Astrocyte (in vitro differentiated cells and primary cell): Measurements from ENCODE around the gene CBX6. TPM values are rescaled to one million over a fixed set of nuclear protein-coding genes. Genes with fewer than 3 reads are reported as not detected.

Source experiments
- DNase-seq: peaks from one replicate; pipeline ENCODE4 v3.0.0-alpha.2; 2010; ENCODE audit warnings: low read depth
- FAIRE-seq: peaks from 2 replicates; lab custom pipeline; 2011; peaks lifted over from hg19 to GRCh38; lab: Jason Lieb, UNC
- H2AFZ ChIP-seq: 2 replicates; pipeline ENCODE4 v1.6.0; 2012; ENCODE audit warnings: low read depth, low read length, inconsistent platforms
- H3K27ac ChIP-seq: 2 replicates; pipeline ENCODE4 v1.5.1; 2011; ENCODE audit warnings: low read depth, low read length, inconsistent platforms
- H3K27me3 ChIP-seq: 2 replicates; pipeline ENCODE4 v1.6.0; 2011; ENCODE audit warnings: low read length, inconsistent platforms; ENCODE audit not compliant: insufficient read depth
- H3K36me3 ChIP-seq: 2 replicates; pipeline ENCODE4 v1.5.1; 2011; ENCODE audit warnings: low read length, inconsistent platforms; ENCODE audit not compliant: insufficient read depth
- H3K4me1 ChIP-seq: 2 replicates; pipeline ENCODE4 v1.5.1; 2011; ENCODE audit warnings: low read length, inconsistent platforms; ENCODE audit not compliant: insufficient read depth
- H3K4me2 ChIP-seq: 2 replicates; pipeline ENCODE4 v1.6.0; 2012; ENCODE audit warnings: low read length, inconsistent platforms
- H3K4me3 ChIP-seq: 2 replicates; pipeline ENCODE4 v1.5.1; 2011; ENCODE audit warnings: low read depth, mild to moderate bottlenecking, low read length, inconsistent platforms; ENCODE audit not compliant: insufficient read depth
- H3K79me2 ChIP-seq: 2 replicates; pipeline ENCODE4 v1.6.0; 2012; ENCODE audit warnings: mild to moderate bottlenecking, low read length, inconsistent platforms; ENCODE audit not compliant: insufficient read depth
- H3K9ac ChIP-seq: 2 replicates; pipeline ENCODE4 v1.6.0; 2012; ENCODE audit warnings: mild to moderate bottlenecking, low read length, inconsistent platforms
- H3K9me3 ChIP-seq: 2 replicates; pipeline ENCODE4 v1.5.1; 2012; ENCODE audit warnings: low read depth, mild to moderate bottlenecking, low read length, inconsistent platforms; ENCODE audit not compliant: insufficient read depth
- H4K20me1 ChIP-seq: 2 replicates; pipeline ENCODE4 v1.6.0; 2012; ENCODE audit warnings: low read length, inconsistent platforms; ENCODE audit not compliant: insufficient read depth
- H3K27ac Mint-ChIP-seq: one replicate; pipeline ENCODE4 v1.8.0; 2021; ENCODE audit warnings: mild to moderate bottlenecking, mixed read lengths; ENCODE audit not compliant: unreplicated experiment
- H3K27me3 Mint-ChIP-seq: one replicate; pipeline ENCODE4 v1.8.0; 2021; ENCODE audit warnings: low read depth, mixed read lengths; ENCODE audit not compliant: unreplicated experiment
- H3K36me3 Mint-ChIP-seq: one replicate; pipeline ENCODE4 v1.8.0; 2021; ENCODE audit warnings: low read depth, mixed read lengths; ENCODE audit not compliant: unreplicated experiment
- H3K4me1 Mint-ChIP-seq: one replicate; pipeline ENCODE4 v1.8.0; 2021; ENCODE audit warnings: low read depth, mixed read lengths; ENCODE audit not compliant: unreplicated experiment
- H3K4me3 Mint-ChIP-seq: one replicate; pipeline ENCODE4 v1.8.0; 2021; ENCODE audit warnings: mild to moderate bottlenecking, moderate library complexity, mixed read lengths; ENCODE audit not compliant: unreplicated experiment
- H3K9me3 Mint-ChIP-seq: one replicate; pipeline ENCODE4 v1.8.0; 2021; ENCODE audit warnings: mild to moderate bottlenecking, mixed read lengths; ENCODE audit not compliant: unreplicated experiment
- EZH2 ChIP-seq: IDR thresholded peaks from 2 replicates; pipeline ENCODE4 v1.6.1; 2012; ENCODE audit warnings: mild to moderate bottlenecking, low read length, inconsistent platforms; ENCODE audit not compliant: insufficient read depth
- total RNA-seq: library from RNA; stranded (reverse); gene quantifications from 2 replicates; pipeline ENCODE4 v1.2.1, GENCODE V29; 2021
- TF ChIP-seq, protein P1 (sequence below): IDR thresholded peaks from 2 replicates; pipeline ENCODE4 v1.5.1; 2011; ENCODE audit warnings: low read depth, mild to moderate bottlenecking, inconsistent platforms, low read length, moderate library complexity; ENCODE audit not compliant: insufficient read depth

Gene CBX6
- total RNA-seq, 1 donor from 2014 or later, result 34.9 TPM

GRCh38 chr22:38879108-38879729 is 7.2 kb upstream of the CBX6 start:
- no peak overlapping the region for H3K4me3 Mint-ChIP-seq
- H3K79me2 ChIP-seq, result no peaks in the 10 kb centered on the region
- TF ChIP-seq EZH2, result no peak
- TF ChIP-seq, protein P1, sequence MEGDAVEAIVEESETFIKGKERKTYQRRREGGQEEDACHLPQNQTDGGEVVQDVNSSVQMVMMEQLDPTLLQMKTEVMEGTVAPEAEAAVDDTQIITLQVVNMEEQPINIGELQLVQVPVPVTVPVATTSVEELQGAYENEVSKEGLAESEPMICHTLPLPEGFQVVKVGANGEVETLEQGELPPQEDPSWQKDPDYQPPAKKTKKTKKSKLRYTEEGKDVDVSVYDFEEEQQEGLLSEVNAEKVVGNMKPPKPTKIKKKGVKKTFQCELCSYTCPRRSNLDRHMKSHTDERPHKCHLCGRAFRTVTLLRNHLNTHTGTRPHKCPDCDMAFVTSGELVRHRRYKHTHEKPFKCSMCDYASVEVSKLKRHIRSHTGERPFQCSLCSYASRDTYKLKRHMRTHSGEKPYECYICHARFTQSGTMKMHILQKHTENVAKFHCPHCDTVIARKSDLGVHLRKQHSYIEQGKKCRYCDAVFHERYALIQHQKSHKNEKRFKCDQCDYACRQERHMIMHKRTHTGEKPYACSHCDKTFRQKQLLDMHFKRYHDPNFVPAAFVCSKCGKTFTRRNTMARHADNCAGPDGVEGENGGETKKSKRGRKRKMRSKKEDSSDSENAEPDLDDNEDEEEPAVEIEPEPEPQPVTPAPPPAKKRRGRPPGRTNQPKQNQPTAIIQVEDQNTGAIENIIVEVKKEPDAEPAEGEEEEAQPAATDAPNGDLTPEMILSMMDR, result no peak
- no peak overlapping the region for H3K4me3 ChIP-seq
- H3K4me1 Mint-ChIP-seq, result peaks cover 4% of the 10 kb centered on the region
- peaks cover 1% of the 10 kb centered on the region for H3K9me3 Mint-ChIP-seq
- H3K4me2 ChIP-seq, result no peak overlapping the region
- H2AFZ ChIP-seq, result no peak overlapping the region
- peaks cover 34% of the 10 kb centered on the region for H3K27me3 Mint-ChIP-seq
- DNase-seq (no peak), FAIRE-seq (no peak)
- no peaks in the 10 kb centered on the region for H4K20me1 ChIP-seq
- peaks cover 1% of the 10 kb centered on the region for H3K36me3 Mint-ChIP-seq
- H3K27me3 ChIP-seq, result peaks cover 10% of the 10 kb centered on the region
- H3K4me1 ChIP-seq, result peaks cover 9% of the 10 kb centered on the region
- H3K9me3 ChIP-seq, result peaks cover 4% of the 10 kb centered on the region
- no peak overlapping the region for H3K9ac ChIP-seq
- no peaks in the 10 kb centered on the region for H3K36me3 ChIP-seq
- H3K27ac Mint-ChIP-seq, result no peak overlapping the region
- H3K27ac ChIP-seq, result no peak overlapping the region

DNA sequence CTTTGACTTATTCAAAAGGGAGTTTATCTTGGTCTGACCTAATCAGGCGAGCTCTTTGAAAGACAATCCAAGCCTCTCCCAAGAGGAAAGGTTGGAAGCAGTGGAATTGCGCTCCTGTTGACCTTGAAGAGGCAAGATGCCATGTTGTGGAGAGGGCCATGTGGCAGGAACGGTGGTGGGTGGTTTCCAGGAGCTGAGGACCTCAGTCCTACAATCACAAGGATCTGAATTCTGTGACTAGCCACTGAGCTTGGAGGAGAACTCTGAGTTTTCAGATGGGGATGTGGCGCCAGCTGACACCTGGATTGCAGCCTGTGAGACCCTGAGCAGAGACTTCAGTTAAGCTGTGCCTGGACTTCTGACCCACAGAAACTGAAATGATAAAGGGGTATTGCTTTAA is 6.0 kb upstream of the CBX6 start:
- no peak overlapping the region for H3K9ac ChIP-seq
- peaks cover 1% of the 10 kb centered on the region for H3K9me3 Mint-ChIP-seq
- peaks cover 4% of the 10 kb centered on the region for H3K9me3 ChIP-seq
- H3K36me3 ChIP-seq, result no peaks in the 10 kb centered on the region
- no peak overlapping the region for H2AFZ ChIP-seq
- DNase-seq (no peak), FAIRE-seq (no peak)
- H3K27me3 ChIP-seq, result peaks cover 19% of the 10 kb centered on the region
- peak overlapping the region; percentile 22 for H3K4me3 Mint-ChIP-seq
- no peaks in the 10 kb centered on the region for H3K79me2 ChIP-seq
- H3K4me3 ChIP-seq, result no peak overlapping the region
- peaks cover 7% of the 10 kb centered on the region for H3K4me1 Mint-ChIP-seq
- peaks cover 31% of the 10 kb centered on the region for H3K27me3 Mint-ChIP-seq
- no peak overlapping the region for H3K27ac ChIP-seq
- TF ChIP-seq, protein P1, result no peak
- no peak for TF ChIP-seq EZH2
- no peak overlapping the region for H3K4me2 ChIP-seq
- peaks cover 9% of the 10 kb centered on the region for H3K4me1 ChIP-seq
- H3K27ac Mint-ChIP-seq, result no peak overlapping the region
- H4K20me1 ChIP-seq, result no peaks in the 10 kb centered on the region
- peaks cover 2% of the 10 kb centered on the region for H3K36me3 Mint-ChIP-seq

DNA sequence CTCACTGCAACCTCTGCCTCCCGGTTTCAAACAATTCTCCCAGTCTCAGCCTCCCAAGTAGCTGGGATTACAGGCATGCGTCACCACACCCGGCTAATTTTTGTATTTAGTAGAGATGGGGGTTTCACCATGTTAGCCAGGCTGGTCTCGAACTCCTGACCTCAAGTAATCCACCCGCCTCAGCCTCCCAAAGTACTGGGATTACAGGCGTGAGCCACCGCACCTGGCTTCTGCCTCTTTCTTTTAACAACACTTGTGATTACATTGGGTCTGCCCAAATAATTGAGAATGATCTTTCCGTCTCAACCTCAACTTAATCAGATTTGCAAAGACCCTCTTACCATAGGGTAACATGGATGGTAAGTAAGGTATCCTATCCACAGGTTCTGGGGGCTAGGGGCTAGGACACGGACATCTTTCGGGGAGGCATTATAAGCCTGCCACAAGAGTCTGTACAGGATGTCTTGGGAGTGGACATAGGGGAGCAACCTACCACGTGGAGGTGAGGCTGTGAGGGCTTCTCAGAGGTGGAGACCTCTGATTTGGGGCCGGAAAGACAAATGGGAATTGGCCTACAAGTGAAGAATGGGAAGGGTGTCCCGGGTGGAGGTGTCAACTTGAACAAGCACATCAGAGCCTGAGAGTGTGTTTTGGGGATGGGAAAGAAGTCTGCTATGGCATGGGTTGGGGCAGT is 2.7 kb upstream of the CBX6 start:
- Histone ChIP-seq H3K9me3 (peaks cover 4% of the 10 kb centered on the region), H3K4me3 (no peak overlapping the region), H3K4me1 (peaks cover 10% of the 10 kb centered on the region), H3K36me3 (no peaks in the 10 kb centered on the region), H4K20me1 (peaks cover 15% of the 10 kb centered on the region), H3K79me2 (peaks cover 14% of the 10 kb centered on the region), H3K27me3 (peaks cover 19% of the 10 kb centered on the region), H3K4me2 (no peak overlapping the region), H3K9ac (no peak overlapping the region), H3K27ac (no peak overlapping the region), H2AFZ (no peak overlapping the region)
- TF ChIP-seq, protein P1, result no peak
- TF ChIP-seq EZH2, result no peak
- DNase-seq (no peak), FAIRE-seq (no peak)
- peak overlapping the region; percentile 27 for H3K4me3 Mint-ChIP-seq
- no peaks in the 10 kb centered on the region for H3K9me3 Mint-ChIP-seq
- peaks cover 2% of the 10 kb centered on the region for H3K36me3 Mint-ChIP-seq
- H3K4me1 Mint-ChIP-seq, result peaks cover 9% of the 10 kb centered on the region
- H3K27me3 Mint-ChIP-seq, result peaks cover 20% of the 10 kb centered on the region
- no peak overlapping the region for H3K27ac Mint-ChIP-seq
